DOHH2 (cell line): ENCODE results near the gene GOLIM4.

Source experiments
- EZH2phosphoT487 ChIP-seq: fragments of 200-600 bp; sonication (generic); IDR thresholded peaks from 2 replicates; pipeline ENCODE4 v1.6.1; 2017; ENCODE audit warnings: borderline replicate concordance, mild to moderate bottlenecking, antibody characterized with exemption, low read length, moderate library complexity, mixed read lengths
- TF ChIP-seq, protein P1 (sequence below): fragments of 200-600 bp; sonication (generic); IDR thresholded peaks from one replicate; pipeline ENCODE4 v1.5.1; 2014; ENCODE audit warnings: antibody characterized with exemption, mild to moderate bottlenecking, low read depth, low read length; ENCODE audit not compliant: poor library complexity, severe bottlenecking

GRCh38 chr3:167967257-167968036 lies 128.3 kb downstream of the GOLIM4 start:
- TF ChIP-seq, protein P1, sequence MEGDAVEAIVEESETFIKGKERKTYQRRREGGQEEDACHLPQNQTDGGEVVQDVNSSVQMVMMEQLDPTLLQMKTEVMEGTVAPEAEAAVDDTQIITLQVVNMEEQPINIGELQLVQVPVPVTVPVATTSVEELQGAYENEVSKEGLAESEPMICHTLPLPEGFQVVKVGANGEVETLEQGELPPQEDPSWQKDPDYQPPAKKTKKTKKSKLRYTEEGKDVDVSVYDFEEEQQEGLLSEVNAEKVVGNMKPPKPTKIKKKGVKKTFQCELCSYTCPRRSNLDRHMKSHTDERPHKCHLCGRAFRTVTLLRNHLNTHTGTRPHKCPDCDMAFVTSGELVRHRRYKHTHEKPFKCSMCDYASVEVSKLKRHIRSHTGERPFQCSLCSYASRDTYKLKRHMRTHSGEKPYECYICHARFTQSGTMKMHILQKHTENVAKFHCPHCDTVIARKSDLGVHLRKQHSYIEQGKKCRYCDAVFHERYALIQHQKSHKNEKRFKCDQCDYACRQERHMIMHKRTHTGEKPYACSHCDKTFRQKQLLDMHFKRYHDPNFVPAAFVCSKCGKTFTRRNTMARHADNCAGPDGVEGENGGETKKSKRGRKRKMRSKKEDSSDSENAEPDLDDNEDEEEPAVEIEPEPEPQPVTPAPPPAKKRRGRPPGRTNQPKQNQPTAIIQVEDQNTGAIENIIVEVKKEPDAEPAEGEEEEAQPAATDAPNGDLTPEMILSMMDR, result no peak
- no peak for TF ChIP-seq EZH2phosphoT487
